GM23248 (cell line): Measurements from ENCODE around the gene TSPOAP1.

Experiments
- EZH2 ChIP-seq: fragments of 200-600 bp; sonication (generic); IDR thresholded peaks from 2 replicates; pipeline ENCODE4 v1.6.1; 2018; ENCODE audit warnings: antibody characterized with exemption, mild to moderate bottlenecking; ENCODE audit not compliant: insufficient read depth, poor library complexity, severe bottlenecking
- EZH2phosphoT487 ChIP-seq: fragments of 200-600 bp; sonication (generic); IDR thresholded peaks from 2 replicates; pipeline ENCODE4 v1.6.1; 2018; ENCODE audit warnings: antibody characterized with exemption, moderate library complexity, mild to moderate bottlenecking, low read depth; ENCODE audit not compliant: insufficient read depth

GRCh38 chr17:58343131-58343530, 14.5 kb upstream of the TSPOAP1 start:
- TF ChIP-seq EZH2 = no peak
- TF ChIP-seq EZH2phosphoT487 = no peak
